ENCODE results near the gene SLC40A1.

GRCh38 chr2:189553504-189554088 is 27.0 kb downstream of the SLC40A1 start:
- TF ChIP-seq POLR2A (IDR thresholded peaks at IDR 0.05) = no peak
- no peak for TF ChIP-seq CTCF (IDR thresholded peaks at IDR 0.05)
- TF ChIP-seq EP300 (IDR thresholded peaks at IDR 0.05) = no peak
